Renal pelvis (tissue), 4 donors: ENCODE measurements around the gene CAMSAP1. TPM values are rescaled to one million over a fixed set of nuclear protein-coding genes. Genes with fewer than 3 reads are reported as not detected.

Experiments used
- DNase-seq: peaks from one replicate; pipeline ENCODE4 v3.0.0-alpha.2; 2013
- polyA plus RNA-seq, 3 donors: library from polyadenylated mRNA; unstranded; fragments of 120-200 nt; gene quantifications; one replicate each; pipeline ENCODE4 v1.2.1, GENCODE V29; 2013; ENCODE audit not compliant: insufficient read length in 3 of 3

CAMSAP1 gene
- polyA plus RNA-seq, 3 donors, result 22.0 to 29.0 (median 26.0) TPM

DNA sequence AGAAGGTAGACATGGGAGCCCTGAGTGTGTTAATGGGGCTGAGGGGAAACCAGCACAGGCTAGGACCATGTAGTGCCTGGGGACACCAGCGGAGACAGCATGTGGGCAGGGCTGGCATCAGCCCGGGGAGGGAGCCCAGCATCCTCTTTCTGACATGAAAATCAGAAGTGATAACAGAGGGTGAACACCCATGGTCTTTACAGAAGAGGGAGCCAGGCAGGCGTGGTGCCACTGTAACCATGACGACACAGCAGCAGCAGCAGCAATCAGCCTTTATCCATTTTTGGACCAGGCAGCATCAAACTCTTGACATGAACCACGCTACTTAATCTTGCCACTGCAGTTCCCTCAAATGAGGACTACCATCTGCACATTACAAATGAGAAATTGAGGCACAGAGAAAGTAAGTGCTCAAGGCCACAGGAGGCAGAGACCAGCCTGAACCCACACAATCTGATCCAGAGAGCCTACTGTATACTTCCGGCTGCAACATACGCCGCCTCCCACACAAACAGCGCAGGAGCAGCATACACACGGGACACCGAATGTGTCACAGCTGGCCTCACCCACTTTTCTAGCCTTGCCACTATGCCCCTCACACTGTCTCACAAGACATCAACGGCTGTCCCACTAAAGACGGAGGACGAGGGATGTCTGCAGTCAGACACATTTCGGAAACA, 23.8 kb downstream of the CAMSAP1 start:
- no peak for DNase-seq

DNA sequence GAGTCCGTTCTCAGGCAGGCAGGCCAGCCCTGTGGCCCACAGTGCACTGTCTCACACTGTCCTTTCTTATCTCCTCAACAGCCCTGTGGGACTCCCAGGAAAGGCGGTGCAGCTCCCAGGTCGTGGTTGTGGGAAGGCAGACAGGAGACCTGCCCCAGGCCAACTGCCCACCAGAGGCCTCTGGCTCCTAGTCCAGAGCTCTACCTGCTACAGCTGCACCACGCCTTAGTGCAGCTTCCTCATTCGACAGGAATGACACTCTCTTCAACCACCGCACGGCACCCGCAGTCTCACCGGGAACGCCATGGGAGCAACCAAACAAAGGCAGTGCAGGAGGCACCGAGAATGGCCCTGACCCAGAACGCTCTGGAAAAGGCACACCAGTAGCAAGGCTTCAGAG, 25.3 kb downstream of the CAMSAP1 start:
- no peak for DNase-seq

DNA sequence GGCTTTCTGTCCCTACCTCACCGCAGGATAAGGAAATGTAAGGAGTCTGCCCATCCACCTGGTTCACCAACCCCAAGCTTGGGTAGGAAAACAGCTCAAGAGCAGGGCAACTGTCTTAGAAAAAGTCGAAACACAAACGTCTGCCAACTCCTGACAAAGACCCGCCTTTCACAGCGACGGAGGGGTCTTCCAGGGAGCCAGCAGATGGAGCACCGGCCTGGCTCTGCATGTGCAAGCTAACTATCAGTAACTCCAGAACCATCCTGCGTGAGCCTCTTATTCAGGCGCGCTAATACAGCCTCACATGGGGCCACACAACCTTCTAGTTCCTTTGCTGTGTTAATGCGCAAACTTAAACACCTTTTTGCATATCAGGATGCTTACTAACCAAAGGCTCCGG, 26.9 kb downstream of the CAMSAP1 start:
- no peak for DNase-seq

DNA sequence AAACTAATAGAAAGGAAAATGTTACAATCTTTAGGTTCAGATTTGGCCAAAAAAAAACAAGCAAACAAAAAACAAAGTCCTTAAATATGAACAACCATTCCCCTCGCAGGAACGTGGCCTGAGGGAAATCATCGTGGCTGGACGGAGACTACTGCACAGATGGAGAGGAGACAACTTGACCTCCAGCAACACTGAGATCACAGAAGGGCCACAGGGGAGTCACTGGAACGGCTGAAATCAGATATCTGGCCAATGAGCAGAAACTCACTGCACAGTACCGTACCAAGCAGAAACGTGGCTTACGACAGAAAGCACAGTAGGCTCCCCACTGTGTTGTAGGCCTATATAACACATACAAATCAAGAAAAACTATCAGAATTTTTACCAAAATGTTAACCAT, 27.7 kb downstream of the CAMSAP1 start:
- no peak for DNase-seq

DNA sequence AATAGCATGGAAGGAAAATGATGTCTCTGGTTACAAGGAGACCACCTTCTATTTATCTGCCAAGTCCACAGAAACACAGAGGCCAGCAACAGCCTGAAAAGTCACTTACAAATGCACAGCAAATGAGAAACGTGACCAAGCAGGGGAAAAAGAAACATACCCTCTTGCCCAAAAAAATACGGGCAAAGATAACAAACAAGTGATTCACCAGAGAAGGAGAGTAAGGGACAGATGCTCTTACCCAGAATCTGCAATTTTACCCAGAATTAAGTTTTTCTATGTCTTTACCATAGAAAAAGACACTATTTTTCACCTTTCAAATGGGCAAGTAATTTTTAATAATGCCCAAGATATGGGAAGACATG, 28.1 kb downstream of the CAMSAP1 start:
- no peak for DNase-seq

- no peak for DNase-seq
These were observed 28.7 kb downstream of the CAMSAP1 start for GRCh38 chr9:135878528-135879236.

- DNase-seq, result no peak
These were observed 29.4 kb downstream of the CAMSAP1 start for GRCh38 chr9:135877791-135878527.

- DNase-seq, result no peak
These were observed 30.4 kb downstream of the CAMSAP1 start for GRCh38 chr9:135876936-135877335.

GRCh38 chr9:135874859-135875258, 32.5 kb downstream of the CAMSAP1 start:
- no peak for DNase-seq

GRCh38 chr9:135869909-135870308, 37.4 kb downstream of the CAMSAP1 start:
- no peak for DNase-seq

DNA sequence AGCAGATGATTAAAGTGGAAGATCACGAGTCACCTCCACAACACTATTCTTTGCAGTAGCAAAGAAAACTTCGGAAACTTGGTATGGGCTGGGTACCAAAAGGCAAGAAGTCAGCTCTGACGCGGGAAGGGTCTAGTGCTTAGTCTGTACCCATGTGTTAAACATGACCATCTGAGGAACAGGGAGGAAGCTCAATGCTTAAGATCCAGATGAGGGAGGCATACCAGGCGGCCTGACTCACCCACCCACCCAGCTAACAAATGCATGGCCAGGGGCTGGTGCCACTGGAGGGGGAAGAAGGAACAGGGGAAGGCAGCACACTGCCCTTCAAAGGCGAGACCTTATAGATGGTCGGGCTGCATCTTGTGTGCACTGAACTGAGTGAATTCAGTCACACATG, 41.8 kb downstream of the CAMSAP1 start:
- no peak for DNase-seq

- peak; percentile 34 for DNase-seq
These were observed 42.8 kb downstream of the CAMSAP1 start for GRCh38 chr9:135864447-135865049.

DNA sequence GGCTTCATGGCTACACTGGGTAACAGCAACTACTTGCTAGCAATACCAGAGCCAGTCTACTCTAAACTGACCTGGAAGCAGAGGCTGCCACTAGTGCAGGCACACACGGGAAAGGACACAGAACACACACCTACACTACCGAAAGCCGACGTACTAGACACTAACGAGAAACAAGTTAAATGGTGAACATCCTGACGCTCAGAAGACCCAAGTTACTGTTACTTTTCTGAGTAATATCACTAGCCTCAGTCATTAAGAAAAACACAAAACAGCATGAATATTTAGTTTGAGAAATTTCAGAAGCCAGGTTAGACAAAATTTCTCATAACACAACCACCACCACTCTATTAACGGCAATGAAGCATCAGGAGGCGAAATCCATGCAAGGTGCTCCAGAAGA, 44.5 kb downstream of the CAMSAP1 start:
- no peak for DNase-seq

DNA sequence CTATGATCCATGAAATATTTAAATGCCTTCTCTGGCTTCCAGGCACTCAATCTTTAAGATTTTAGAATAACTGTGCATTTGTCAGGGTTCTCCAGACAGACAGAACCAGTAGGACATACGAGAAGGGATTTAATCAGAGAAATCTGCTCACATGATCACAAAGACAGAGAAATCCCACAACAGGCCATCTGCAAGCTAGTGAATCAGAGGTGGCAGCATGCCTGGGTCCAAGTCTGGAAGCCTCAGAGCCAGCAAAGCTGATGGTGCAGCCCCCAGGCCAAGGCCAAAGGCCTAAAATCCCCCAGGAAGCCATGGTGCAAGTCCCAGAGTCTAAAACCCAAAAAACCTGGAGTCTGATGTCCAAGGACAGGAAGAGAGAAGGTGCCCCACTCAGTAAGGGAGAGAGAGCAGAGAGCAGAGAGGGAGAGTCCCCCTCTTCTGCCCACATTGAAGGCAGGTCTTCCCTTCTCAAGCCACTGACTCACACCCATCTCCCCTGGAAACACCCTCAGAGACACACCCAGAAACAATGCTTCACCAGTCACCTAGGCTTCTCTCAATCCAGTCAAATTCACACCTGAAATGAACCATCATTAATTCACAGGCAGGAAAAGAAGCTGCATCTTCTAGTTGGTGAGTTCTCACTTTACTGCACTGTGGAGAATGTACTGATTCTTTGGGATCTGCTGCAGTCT, 48.7 kb downstream of the CAMSAP1 start:
- DNase-seq, result no peak

DNA sequence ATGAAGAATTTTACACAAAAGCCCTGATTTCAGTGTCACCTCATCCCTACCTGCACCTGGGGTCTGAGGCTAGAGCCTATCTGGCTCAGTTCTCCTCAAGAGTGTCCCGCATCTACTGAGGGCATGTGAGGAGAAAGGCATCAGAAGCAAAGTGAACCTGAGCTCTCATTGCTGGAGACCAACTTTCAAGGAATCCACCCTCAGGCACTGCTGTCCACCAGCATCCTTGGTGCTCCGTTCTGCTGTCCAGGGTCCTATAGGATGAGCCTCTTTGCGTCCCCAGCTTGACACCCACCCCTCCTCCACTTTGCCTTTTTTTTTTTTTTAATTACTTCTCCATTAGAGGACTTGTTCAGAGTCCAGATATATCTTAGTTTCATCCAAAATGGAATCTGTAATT, 49.5 kb downstream of the CAMSAP1 start:
- DNase-seq, result no peak

DNA sequence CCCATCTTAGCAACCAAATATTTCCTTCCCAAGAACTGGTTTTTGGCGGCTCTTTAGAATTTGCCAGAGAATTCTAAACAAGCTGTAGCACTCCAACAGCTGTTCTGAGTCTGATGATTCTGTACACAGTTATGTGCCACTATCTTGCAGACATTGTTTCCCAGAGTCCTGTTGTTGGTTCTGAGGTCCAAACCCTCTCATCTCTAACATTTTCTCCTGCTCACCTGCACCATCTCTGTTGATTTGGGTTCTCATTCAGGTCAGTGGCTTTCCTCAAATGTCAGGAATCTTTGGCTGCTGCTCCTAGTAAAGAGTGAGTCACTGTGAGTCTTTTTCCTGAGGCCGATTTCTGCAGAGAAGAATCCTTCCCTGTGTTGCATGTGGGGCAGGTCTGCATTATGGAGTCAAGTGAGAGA, 50.0 kb downstream of the CAMSAP1 start:
- no peak for DNase-seq

DNA sequence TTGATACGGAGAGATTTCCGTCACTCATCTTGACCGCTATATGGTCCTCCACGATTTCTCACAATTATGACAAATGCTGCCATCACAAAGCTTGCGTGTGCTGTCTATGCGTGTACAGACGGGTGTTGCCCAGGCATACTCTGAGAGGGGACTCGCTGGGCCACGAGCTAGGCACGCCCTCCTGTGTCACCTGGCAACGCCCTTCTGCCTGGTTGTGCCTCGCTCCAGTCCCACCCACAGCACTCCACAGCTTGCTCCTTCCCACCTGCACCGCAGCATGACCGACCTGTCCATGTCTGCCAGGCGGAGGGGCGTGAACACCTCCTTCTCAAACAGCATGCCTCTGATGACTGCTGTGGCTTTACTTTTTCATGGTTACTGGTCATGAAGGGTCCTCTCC, 55.6 kb downstream of the CAMSAP1 start:
- DNase-seq, result no peak

DNA sequence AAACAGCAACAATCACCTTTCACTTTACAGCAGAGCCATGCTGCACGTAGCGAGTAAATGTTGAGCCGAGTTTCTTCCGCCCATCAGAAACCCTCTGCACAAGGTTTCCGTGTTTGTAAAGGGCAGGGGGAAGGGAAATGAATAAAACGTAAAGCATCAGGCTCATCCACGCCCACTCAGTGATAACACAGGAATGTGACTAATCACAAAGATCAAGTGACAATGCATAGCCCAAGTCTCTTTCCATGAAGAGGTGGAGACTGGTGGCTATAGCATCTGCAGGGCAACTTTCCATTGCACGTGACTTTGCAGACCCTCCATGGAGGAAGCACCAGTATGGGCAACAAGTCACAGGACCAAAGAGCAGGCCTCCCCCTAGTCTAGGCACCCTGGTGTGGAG, 56.6 kb downstream of the CAMSAP1 start:
- DNase-seq, result no peak

DNA sequence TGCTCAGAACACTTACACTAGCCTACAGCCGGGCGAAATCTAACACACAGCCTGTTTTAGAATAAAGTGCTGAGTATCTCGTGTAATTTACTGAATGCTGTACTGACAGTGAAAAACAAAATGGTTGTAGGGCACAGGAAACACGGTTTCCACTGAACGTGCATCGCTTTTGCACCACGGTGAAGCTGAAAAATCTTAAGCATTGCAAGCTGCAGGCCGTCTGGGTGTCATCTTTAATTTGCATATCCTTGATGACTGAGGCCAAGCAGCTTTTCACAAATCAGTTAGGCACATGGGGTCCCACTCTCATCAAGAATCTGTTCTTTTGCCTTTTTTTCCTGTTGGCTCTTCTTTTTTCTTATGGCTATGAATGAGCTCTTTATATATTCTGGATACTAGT, 58.2 kb downstream of the CAMSAP1 start:
- DNase-seq, result no peak

DNA sequence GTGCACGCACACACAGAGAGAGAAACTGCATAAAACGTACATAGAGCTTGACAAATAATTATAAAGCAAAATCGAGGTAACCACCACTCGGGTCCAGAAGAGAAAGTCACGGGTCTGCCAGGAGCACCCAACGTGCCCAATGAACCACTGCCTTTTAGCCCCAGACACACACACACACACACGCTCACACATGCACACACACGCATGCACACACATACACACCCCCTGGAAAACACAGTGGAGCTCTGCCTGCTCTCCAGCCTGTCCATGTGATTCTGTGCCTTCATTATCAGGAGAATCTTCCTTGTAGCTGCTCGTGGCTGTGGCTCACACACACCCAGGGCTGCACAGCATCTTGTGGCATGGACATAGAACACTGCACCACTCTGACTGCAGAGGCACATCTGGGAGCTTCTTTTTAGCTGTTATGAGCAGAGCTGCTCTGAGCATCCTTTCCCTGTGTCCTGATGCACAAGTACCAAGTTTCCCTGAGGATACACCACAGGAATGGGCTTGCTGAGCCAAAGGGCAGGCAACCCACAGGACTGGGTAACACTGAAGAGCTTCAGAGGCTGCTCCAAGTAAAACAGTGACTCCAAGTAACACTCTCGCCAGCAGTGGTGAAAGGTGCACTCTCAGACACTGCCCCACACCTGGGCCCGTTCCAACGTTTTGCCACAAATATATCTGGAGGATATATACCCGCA, 58.9 kb downstream of the CAMSAP1 start:
- no peak for DNase-seq

DNA sequence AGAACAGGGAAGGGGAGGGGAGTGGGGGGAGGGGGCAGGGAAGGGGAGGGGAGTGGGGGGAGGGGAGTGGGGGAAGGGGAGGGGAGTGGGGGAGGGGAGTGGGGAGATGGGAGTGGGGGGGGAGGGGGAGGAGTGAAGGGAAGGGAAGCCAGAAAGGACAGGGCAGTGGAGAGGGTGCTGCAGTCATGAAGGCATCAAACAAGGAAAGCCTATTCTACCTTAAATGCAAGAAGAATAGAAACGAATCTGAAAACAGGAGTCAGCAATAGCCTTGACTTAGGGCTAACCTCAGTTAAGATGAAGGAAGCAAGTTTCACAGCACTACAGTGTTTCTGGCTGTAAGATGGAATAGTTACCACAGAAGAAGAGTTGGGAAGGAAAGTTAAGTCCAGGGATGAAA, 59.5 kb downstream of the CAMSAP1 start:
- no peak for DNase-seq
